Activated T-helper 1 cell treated with anti-CD3 and anti-CD28 coated beads, Interleukin-12 subunit alpha, Interleukin-12 subunit beta, Interleukin-2, Interleukin-4 antibody, amounts not matched to agents 30 ng/mL and 10 ng/mL and 1 ng/mL, durations not matched to agents 14 hours and 24 hours and 36 hours (primary cell): ENCODE data around the gene LRTM2. TPM values are rescaled to one million over a fixed set of nuclear protein-coding genes. Genes with fewer than 3 reads are reported as not detected.

Experiments used
- DNase-seq: peaks from one replicate; pipeline ENCODE4 v3.0.0; 2021; ENCODE audit warnings: low spot score
- H3K27ac Mint-ChIP-seq: one replicate; pipeline ENCODE4 v1.8.0; 2021; ENCODE audit warnings: mild to moderate bottlenecking, mixed read lengths
- H3K27me3 Mint-ChIP-seq: one replicate; pipeline ENCODE4 v1.8.0; 2022; ENCODE audit warnings: mild to moderate bottlenecking, moderate library complexity, mixed read lengths; ENCODE audit not compliant: insufficient read depth
- H3K36me3 Mint-ChIP-seq: one replicate; pipeline ENCODE4 v1.8.0; 2021; ENCODE audit warnings: low read depth, mixed read lengths
- H3K4me1 Mint-ChIP-seq: one replicate; pipeline ENCODE4 v1.8.0; 2021; ENCODE audit warnings: low read depth, mixed read lengths
- H3K4me3 Mint-ChIP-seq: one replicate; pipeline ENCODE4 v1.8.0; 2021; ENCODE audit warnings: mild to moderate bottlenecking, moderate library complexity, mixed read lengths
- H3K9me3 Mint-ChIP-seq: one replicate; pipeline ENCODE4 v1.8.0; 2021; ENCODE audit warnings: mixed read lengths
- intact Hi-C: fragments of 100-400 bp; cut with micrococcal nuclease; formaldehyde crosslinking; loops from one replicate; pipeline ENCODE4 v1.15.1; 2024
- total RNA-seq: library from RNA; stranded (reverse); gene quantifications from 2 replicates; pipeline ENCODE4 v1.2.3, GENCODE V29; 2022

The LRTM2 gene
- total RNA-seq, 1 donor from 2014 or later: not detected

DNA sequence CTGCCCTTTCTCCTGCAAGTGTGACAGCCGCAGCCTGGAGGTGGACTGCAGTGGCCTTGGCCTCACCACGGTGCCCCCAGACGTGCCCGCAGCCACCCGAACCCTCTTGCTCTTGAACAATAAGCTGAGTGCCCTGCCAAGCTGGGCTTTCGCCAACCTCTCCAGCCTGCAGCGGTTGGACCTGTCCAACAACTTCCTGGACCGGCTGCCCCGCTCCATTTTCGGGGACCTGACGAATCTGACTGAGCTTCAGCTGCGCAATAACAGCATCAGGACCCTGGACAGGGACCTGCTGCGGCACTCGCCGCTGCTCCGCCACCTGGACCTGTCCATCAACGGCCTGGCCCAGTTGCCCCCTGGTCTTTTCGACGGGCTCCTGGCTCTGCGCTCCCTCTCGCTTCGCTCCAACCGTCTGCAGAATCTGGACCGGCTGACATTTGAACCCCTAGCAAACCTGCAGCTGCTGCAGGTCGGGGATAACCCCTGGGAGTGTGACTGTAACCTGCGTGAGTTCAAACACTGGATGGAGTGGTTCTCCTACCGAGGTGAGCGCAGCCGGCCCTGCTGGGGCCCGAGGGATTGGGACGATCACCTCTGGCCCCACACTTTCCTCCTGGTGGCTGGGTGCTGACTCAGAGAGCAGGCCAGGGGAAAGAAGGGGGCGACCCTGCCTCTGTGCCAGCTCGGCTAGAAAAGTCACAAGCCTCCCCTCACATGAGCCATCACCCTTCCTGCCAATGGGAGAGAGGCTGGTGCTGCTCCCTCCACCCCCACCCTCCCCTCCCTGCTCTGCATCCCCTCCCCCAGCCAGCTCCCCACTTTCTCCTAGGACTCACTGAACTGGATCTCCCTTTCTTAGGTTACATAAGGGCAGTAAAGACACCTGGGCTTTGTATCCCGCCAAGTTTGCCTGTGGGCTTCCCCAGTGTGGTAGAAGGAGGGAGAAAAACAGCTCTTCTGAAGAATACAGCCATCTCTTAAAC, 10.9 kb downstream of the LRTM2 start:
- no peak for DNase-seq
- Mint-ChIP-seq H3K27me3 (peaks cover 12% of the 10 kb centered on the region), H3K36me3 (no peaks in the 10 kb centered on the region), H3K27ac (no peak overlapping the region), H3K4me1 (no peaks in the 10 kb centered on the region), H3K9me3 (no peaks in the 10 kb centered on the region), H3K4me3 (no peak overlapping the region)
- intact Hi-C loops: no loop called here

- H3K4me1 Mint-ChIP-seq: no peaks in the 10 kb centered on the region
- H3K27ac Mint-ChIP-seq: no peak overlapping the region
- DNase-seq: no peak
- H3K36me3 Mint-ChIP-seq: no peaks in the 10 kb centered on the region
- intact Hi-C loops: no loop called here
- peaks cover 12% of the 10 kb centered on the region for H3K27me3 Mint-ChIP-seq
- no peak overlapping the region for H3K4me3 Mint-ChIP-seq
- H3K9me3 Mint-ChIP-seq: no peaks in the 10 kb centered on the region
Observed at GRCh38 chr12:1832801-1833595, 12.6 kb downstream of the LRTM2 start.

- no peaks in the 10 kb centered on the region for H3K9me3 Mint-ChIP-seq
- H3K36me3 Mint-ChIP-seq: no peaks in the 10 kb centered on the region
- no peaks in the 10 kb centered on the region for H3K4me1 Mint-ChIP-seq
- H3K27ac Mint-ChIP-seq: no peak overlapping the region
- no peak overlapping the region for H3K4me3 Mint-ChIP-seq
- intact Hi-C loops: no loop called here
- no peak for DNase-seq
- H3K27me3 Mint-ChIP-seq: peaks cover 12% of the 10 kb centered on the region
Observed at GRCh38 chr12:1833596-1834028, 13.2 kb downstream of the LRTM2 start.

GRCh38 chr12:1834186-1834925, 14.0 kb downstream of the LRTM2 start:
- DNase-seq: no peak

GRCh38 chr12:1835211-1836131, 15.1 kb downstream of the LRTM2 start:
- H3K4me1 Mint-ChIP-seq: no peaks in the 10 kb centered on the region
- no peak for DNase-seq
- H3K4me3 Mint-ChIP-seq: no peak overlapping the region
- H3K27me3 Mint-ChIP-seq: peaks cover 12% of the 10 kb centered on the region
- H3K27ac Mint-ChIP-seq: no peak overlapping the region
- intact Hi-C loops: no loop called here
- H3K9me3 Mint-ChIP-seq: no peaks in the 10 kb centered on the region
- no peaks in the 10 kb centered on the region for H3K36me3 Mint-ChIP-seq

More at GRCh38 chr12:1834186-1834925, 14.0 kb downstream of the LRTM2 start:
- Mint-ChIP-seq H3K4me1 (no peaks in the 10 kb centered on the region), H3K9me3 (no peaks in the 10 kb centered on the region), H3K4me3 (no peak overlapping the region), H3K36me3 (no peaks in the 10 kb centered on the region), H3K27me3 (peaks cover 12% of the 10 kb centered on the region), H3K27ac (no peak overlapping the region)
- intact Hi-C loops: no loop called here

GRCh38 chr12:1836241-1836803, 16.0 kb downstream of the LRTM2 start:
- no peaks in the 10 kb centered on the region for H3K36me3 Mint-ChIP-seq
- peaks cover 6% of the 10 kb centered on the region for H3K27me3 Mint-ChIP-seq
- no peaks in the 10 kb centered on the region for H3K9me3 Mint-ChIP-seq
- H3K27ac Mint-ChIP-seq: no peak overlapping the region
- H3K4me1 Mint-ChIP-seq: no peaks in the 10 kb centered on the region
- no peak overlapping the region for H3K4me3 Mint-ChIP-seq
- no peak for DNase-seq
- intact Hi-C loops: no loop called here

DNA sequence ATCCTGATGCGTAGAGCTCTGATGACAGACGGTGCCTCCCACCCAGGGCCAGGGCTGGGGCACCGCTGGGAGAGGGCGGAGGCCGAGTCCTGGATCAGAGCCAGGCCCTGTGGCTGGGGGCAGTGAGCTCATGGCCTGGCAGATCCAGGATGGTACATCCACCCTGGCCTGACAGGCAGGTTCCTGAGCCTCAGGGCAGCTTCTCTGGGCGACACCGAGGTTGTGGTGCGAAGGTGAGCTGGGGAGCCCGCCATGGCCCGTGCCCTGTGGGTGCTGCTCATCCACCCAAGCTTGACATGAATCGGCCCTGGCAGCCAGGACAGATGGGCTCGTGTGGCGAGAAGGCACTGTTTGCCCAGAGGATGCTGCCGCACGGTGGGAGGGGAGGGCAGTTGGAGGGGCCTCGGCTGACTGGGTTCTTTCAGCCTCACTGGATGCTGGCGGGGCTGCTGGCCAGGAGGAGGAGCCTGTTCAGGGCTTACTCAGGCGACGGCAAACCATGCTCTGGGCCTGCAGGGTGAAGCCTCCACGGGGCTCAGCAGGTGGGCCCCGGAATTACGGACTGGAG, 16.6 kb downstream of the LRTM2 start:
- intact Hi-C loops: no loop called here
- Mint-ChIP-seq H3K36me3 (no peaks in the 10 kb centered on the region), H3K9me3 (no peaks in the 10 kb centered on the region), H3K27ac (no peak overlapping the region), H3K4me3 (no peak overlapping the region), H3K4me1 (no peaks in the 10 kb centered on the region), H3K27me3 (peaks cover 4% of the 10 kb centered on the region)
- no peak for DNase-seq

- intact Hi-C loops: no loop called here
- no peaks in the 10 kb centered on the region for H3K9me3 Mint-ChIP-seq
- no peak overlapping the region for H3K27ac Mint-ChIP-seq
- no peaks in the 10 kb centered on the region for H3K36me3 Mint-ChIP-seq
- no peaks in the 10 kb centered on the region for H3K4me1 Mint-ChIP-seq
- H3K27me3 Mint-ChIP-seq: peaks cover 2% of the 10 kb centered on the region
- DNase-seq: no peak
- no peak overlapping the region for H3K4me3 Mint-ChIP-seq
Observed at GRCh38 chr12:1837541-1838204, 17.3 kb downstream of the LRTM2 start.

GRCh38 chr12:1838205-1838993, 18.0 kb downstream of the LRTM2 start:
- Mint-ChIP-seq H3K9me3 (no peaks in the 10 kb centered on the region), H3K36me3 (no peaks in the 10 kb centered on the region), H3K27ac (no peak overlapping the region), H3K4me3 (no peak overlapping the region), H3K4me1 (no peaks in the 10 kb centered on the region), H3K27me3 (no peaks in the 10 kb centered on the region)
- no peak for DNase-seq
- intact Hi-C loops: no loop called here

- Mint-ChIP-seq H3K27ac (no peak overlapping the region), H3K9me3 (no peaks in the 10 kb centered on the region), H3K36me3 (no peaks in the 10 kb centered on the region), H3K4me3 (no peak overlapping the region), H3K27me3 (no peaks in the 10 kb centered on the region), H3K4me1 (no peaks in the 10 kb centered on the region)
- intact Hi-C loops: no loop called here
- no peak for DNase-seq
Observed at GRCh38 chr12:1838994-1839365, 18.6 kb downstream of the LRTM2 start.
